Measurements from ENCODE around the gene BLOC1S1.

GRCh38 chr12:55666508-55666907, 49.3 kb upstream of the BLOC1S1 start:
- TF ChIP-seq CTCF (IDR thresholded peaks at IDR 0.05 in 4 of 5, conservative IDR thresholded peaks at IDR 0.05 in 1 of 5), result no peak
- no peak for TF ChIP-seq POLR2A (IDR thresholded peaks at IDR 0.05)

All from gastrocnemius medialis (tissue), 4 donors.